Testis (tissue), 2 donors: Measurements from ENCODE around the gene SKAP1.

ENCODE experiments used
- POLR2A ChIP-seq: fragments of 450-650 bp; IDR thresholded peaks from one replicate; pipeline ENCODE4 v1.6.1; 2017; ENCODE audit warnings: antibody characterized with exemption, mild to moderate bottlenecking, moderate library complexity
- TF ChIP-seq, protein P1 (sequence below), 3 experiments: fragments of 450-650 bp in 2 of 3; fragments of 200-600 bp in 1 of 3; sonication (generic) in 1 of 3; IDR thresholded peaks; one replicate each; pipeline ENCODE4 v1.5.1; 2016 to 2019; ENCODE audit warnings: antibody characterized with exemption in 3 of 3, mild to moderate bottlenecking in 2 of 3, moderate library complexity in 1 of 3

DNA sequence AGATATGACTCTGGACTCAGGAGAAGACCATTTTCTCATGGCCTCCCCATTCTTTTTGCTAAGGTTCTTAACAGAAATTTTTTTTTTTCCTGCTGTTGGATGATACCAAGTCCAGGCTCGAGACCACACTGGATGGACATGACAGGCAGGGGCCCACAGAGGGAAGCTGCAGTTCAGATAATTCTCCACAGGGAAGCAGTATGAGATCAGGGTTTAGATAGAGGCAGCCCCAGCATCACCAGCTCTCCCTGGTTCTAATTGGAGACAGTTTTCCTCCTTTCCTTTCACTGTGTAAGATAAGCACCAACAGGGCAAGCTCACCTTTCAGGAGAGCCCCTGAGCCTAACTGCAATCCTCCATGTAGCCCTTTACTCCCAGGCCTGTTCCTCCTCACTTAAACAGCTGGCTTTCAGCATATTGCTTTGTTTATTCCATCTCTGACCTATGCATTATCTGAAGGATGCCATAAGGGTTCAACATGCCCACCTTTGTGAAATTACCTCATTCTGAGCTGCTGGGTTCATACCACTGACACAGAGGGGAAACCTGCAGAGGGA, 214.4 kb downstream of the SKAP1 start:
- TF ChIP-seq, protein P1, sequence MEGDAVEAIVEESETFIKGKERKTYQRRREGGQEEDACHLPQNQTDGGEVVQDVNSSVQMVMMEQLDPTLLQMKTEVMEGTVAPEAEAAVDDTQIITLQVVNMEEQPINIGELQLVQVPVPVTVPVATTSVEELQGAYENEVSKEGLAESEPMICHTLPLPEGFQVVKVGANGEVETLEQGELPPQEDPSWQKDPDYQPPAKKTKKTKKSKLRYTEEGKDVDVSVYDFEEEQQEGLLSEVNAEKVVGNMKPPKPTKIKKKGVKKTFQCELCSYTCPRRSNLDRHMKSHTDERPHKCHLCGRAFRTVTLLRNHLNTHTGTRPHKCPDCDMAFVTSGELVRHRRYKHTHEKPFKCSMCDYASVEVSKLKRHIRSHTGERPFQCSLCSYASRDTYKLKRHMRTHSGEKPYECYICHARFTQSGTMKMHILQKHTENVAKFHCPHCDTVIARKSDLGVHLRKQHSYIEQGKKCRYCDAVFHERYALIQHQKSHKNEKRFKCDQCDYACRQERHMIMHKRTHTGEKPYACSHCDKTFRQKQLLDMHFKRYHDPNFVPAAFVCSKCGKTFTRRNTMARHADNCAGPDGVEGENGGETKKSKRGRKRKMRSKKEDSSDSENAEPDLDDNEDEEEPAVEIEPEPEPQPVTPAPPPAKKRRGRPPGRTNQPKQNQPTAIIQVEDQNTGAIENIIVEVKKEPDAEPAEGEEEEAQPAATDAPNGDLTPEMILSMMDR (IDR thresholded peaks at IDR 0.05) = no peak
- TF ChIP-seq POLR2A = no peak
